OCI-LY7 (cell line): Measurements from ENCODE around the gene SPPL2B.

Source experiments
- EZH2phosphoT487 ChIP-seq: fragments of 200-600 bp; sonication (generic); IDR thresholded peaks from 2 replicates; pipeline ENCODE4 v1.6.1; 2018; ENCODE audit warnings: low read depth, borderline replicate concordance, mild to moderate bottlenecking, mixed run types, antibody characterized with exemption, low read length, moderate library complexity, mixed read lengths
- TF ChIP-seq, protein P1 (sequence below): fragments of 200-600 bp; sonication (generic); conservative IDR thresholded peaks from 2 replicates; pipeline ENCODE4 v1.5.1; 2014; ENCODE audit warnings: mild to moderate bottlenecking, antibody characterized with exemption, low read length, moderate library complexity, mixed read lengths

- TF ChIP-seq, protein P1, sequence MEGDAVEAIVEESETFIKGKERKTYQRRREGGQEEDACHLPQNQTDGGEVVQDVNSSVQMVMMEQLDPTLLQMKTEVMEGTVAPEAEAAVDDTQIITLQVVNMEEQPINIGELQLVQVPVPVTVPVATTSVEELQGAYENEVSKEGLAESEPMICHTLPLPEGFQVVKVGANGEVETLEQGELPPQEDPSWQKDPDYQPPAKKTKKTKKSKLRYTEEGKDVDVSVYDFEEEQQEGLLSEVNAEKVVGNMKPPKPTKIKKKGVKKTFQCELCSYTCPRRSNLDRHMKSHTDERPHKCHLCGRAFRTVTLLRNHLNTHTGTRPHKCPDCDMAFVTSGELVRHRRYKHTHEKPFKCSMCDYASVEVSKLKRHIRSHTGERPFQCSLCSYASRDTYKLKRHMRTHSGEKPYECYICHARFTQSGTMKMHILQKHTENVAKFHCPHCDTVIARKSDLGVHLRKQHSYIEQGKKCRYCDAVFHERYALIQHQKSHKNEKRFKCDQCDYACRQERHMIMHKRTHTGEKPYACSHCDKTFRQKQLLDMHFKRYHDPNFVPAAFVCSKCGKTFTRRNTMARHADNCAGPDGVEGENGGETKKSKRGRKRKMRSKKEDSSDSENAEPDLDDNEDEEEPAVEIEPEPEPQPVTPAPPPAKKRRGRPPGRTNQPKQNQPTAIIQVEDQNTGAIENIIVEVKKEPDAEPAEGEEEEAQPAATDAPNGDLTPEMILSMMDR = no peak
- no peak for TF ChIP-seq EZH2phosphoT487
Measured at GRCh38 chr19:2362970-2363300, 34.5 kb downstream of the SPPL2B start.
